Smooth muscle cell (in vitro differentiated cells): ENCODE measurements around the gene PIGR. TPM values are rescaled to one million over a fixed set of nuclear protein-coding genes. Genes with fewer than 3 reads are reported as not detected.
A peak's percentile ranks its signal among the peaks of the same experiment; 100 is the strongest.

Experiments used
- DNase-seq: peaks from one replicate; lab custom pipeline; 2025; ENCODE audit not compliant: unreplicated experiment; lab: John Stamatoyannopoulos, UW
- H2AFZ ChIP-seq: fragments of 200-600 bp; sonication (generic); 2 replicates; pipeline ENCODE4 v1.6.0; 2016; ENCODE audit warnings: antibody characterized with exemption, low read depth, mild to moderate bottlenecking
- H3F3A ChIP-seq: fragments of 200-600 bp; sonication (generic); 2 replicates; pipeline ENCODE4 v1.6.0; 2017; ENCODE audit warnings: antibody characterized with exemption, low read depth
- H3K27ac ChIP-seq: fragments of 200-600 bp; sonication (generic); 2 replicates; pipeline ENCODE4 v1.5.1; 2016; ENCODE audit warnings: low read depth, mild to moderate bottlenecking
- H3K27me3 ChIP-seq: fragments of 200-600 bp; sonication (generic); 2 replicates; pipeline ENCODE4 v1.6.1; 2016; ENCODE audit warnings: low read depth, mild to moderate bottlenecking
- H3K36me3 ChIP-seq: fragments of 200-600 bp; sonication (generic); 2 replicates; pipeline ENCODE4 v1.5.1; 2016; ENCODE audit warnings: low read depth
- H3K4me1 ChIP-seq: fragments of 200-600 bp; sonication (generic); 2 replicates; pipeline ENCODE4 v1.5.1; 2016; ENCODE audit warnings: low read depth
- H3K4me2 ChIP-seq: fragments of 200-600 bp; sonication (generic); 2 replicates; pipeline ENCODE4 v1.6.0; 2016; ENCODE audit warnings: mild to moderate bottlenecking
- H3K4me3 ChIP-seq: fragments of 200-600 bp; sonication (generic); 2 replicates; pipeline ENCODE4 v1.5.1; 2016; ENCODE audit warnings: mild to moderate bottlenecking
- H3K79me2 ChIP-seq: fragments of 200-600 bp; sonication (generic); 2 replicates; pipeline ENCODE4 v1.6.0; 2016; ENCODE audit warnings: low read depth, mild to moderate bottlenecking
- H3K9ac ChIP-seq: fragments of 200-600 bp; sonication (generic); 2 replicates; pipeline ENCODE4 v1.6.0; 2016; ENCODE audit warnings: low read depth
- H3K9me3 ChIP-seq: fragments of 200-600 bp; sonication (generic); replicated peaks from 2 replicates; pipeline ENCODE4 v1.5.1; 2016; ENCODE audit warnings: low read depth
- H4K20me1 ChIP-seq: fragments of 200-600 bp; sonication (generic); 2 replicates; pipeline ENCODE4 v1.6.0; 2016; ENCODE audit warnings: low read depth
- WGBS: methylation state at CpG from one replicate; pipeline ENCODE4 v1.1.7; 2016; ENCODE audit warnings: low lambda C conversion rate; 5-methylcytosine and 5-hydroxymethylcytosine counted together
- polyA plus RNA-seq: library from polyadenylated mRNA; unstranded; fragments of >200 nt; fragmentation: Nextera tagmentation; extraction: Ambion mirVana; gene quantifications from 2 replicates; pipeline ENCODE4 v1.2.1, GENCODE V29; 2016
- total RNA-seq: library from RNA; depleted of rRNA; stranded (reverse); fragments of >200 nt; gene quantifications from 2 replicates; pipeline ENCODE4 v1.2.3, GENCODE V29; 2014
- TF ChIP-seq, protein P1 (sequence below): fragments of 200-600 bp; sonication (generic); IDR thresholded peaks from 2 replicates; pipeline ENCODE4 v1.5.1; 2017; ENCODE audit warnings: borderline replicate concordance, mild to moderate bottlenecking, antibody characterized with exemption; ENCODE audit not compliant: insufficient read depth, poor library complexity, severe bottlenecking

PIGR gene
- total and polyA plus RNA-seq, 2 experiments from 2014 or later: not detected

DNA sequence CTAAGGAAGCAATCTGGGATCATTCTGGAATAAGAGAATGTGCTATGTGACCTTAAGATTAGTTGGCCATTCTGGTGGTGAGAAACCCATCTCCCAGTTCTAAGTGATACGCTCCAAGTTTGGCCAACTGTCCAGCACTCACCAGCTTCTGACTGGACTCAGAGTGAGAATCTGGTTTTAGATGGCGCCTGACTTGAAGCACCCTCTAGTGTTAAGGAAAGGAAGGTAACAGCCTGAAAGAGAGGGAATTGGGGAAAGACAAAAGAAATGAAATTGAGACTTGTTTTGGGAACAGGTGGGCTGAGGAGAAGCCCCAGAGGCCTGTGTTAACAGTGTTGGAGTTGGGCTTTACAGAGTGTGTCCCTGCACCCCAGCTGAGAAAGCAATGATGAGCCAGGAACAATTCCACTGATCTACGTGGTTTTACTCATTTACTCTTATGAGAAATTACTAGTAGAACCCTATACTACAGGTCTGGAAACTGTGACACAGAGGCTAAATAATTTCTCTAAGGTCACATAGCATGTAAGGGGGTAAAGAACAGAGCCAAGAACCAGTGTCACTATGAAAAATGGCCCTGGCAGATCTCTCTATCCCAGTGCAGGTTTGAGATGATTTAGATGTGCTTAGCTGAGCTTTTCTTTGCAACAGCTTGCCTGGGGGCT is 33.2 kb upstream of the PIGR start:
- DNase-seq: no peak
- Histone ChIP-seq H3K79me2 (no peaks in the 10 kb centered on the region), H3K9ac (no peak overlapping the region), H2AFZ (no peak overlapping the region), H3K27ac (no peak overlapping the region), H3K27me3 (peaks cover 22% of the 10 kb centered on the region), H3K4me2 (no peak overlapping the region), H3K9me3 (no peaks in the 10 kb centered on the region), H3K4me1 (no peaks in the 10 kb centered on the region), H3K36me3 (no peaks in the 10 kb centered on the region), H3K4me3 (no peak overlapping the region), H3F3A (no peaks in the 10 kb centered on the region), H4K20me1 (no peaks in the 10 kb centered on the region)
- TF ChIP-seq, protein P1, sequence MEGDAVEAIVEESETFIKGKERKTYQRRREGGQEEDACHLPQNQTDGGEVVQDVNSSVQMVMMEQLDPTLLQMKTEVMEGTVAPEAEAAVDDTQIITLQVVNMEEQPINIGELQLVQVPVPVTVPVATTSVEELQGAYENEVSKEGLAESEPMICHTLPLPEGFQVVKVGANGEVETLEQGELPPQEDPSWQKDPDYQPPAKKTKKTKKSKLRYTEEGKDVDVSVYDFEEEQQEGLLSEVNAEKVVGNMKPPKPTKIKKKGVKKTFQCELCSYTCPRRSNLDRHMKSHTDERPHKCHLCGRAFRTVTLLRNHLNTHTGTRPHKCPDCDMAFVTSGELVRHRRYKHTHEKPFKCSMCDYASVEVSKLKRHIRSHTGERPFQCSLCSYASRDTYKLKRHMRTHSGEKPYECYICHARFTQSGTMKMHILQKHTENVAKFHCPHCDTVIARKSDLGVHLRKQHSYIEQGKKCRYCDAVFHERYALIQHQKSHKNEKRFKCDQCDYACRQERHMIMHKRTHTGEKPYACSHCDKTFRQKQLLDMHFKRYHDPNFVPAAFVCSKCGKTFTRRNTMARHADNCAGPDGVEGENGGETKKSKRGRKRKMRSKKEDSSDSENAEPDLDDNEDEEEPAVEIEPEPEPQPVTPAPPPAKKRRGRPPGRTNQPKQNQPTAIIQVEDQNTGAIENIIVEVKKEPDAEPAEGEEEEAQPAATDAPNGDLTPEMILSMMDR: peak; percentile 48
- 73% methylated on average over 3 of the region's 3 CpGs for WGBS

DNA sequence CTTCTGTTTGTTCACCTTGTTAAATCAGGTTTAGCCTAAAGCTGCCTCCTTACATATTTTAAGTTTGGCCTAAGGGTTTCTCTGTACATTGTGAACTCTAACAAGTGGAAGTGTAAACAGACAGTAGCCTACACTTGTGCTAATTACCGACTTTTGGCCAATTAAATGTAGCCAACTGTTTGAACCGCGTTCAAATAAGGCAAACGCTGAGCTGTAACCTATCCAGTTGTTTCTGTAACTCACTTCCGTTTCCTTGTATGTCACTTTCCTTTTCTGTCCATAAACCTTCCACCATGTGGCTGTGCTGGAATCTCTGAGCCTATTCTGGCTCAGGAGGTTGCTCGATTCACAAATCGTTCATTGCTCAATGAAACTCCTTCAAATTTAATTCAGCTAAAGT is 32.0 kb upstream of the PIGR start:
- Histone ChIP-seq H3K27ac (no peak overlapping the region), H3K36me3 (no peaks in the 10 kb centered on the region), H3F3A (no peaks in the 10 kb centered on the region), H3K9me3 (no peaks in the 10 kb centered on the region), H3K4me1 (no peaks in the 10 kb centered on the region), H3K4me3 (no peak overlapping the region), H3K9ac (no peak overlapping the region), H3K27me3 (peaks cover 25% of the 10 kb centered on the region), H3K4me2 (no peak overlapping the region), H2AFZ (no peak overlapping the region), H3K79me2 (no peaks in the 10 kb centered on the region), H4K20me1 (no peaks in the 10 kb centered on the region)
- TF ChIP-seq, protein P1: no peak
- DNase-seq: no peak
- 90% methylated on average over 7 of the region's 7 CpGs for WGBS

DNA sequence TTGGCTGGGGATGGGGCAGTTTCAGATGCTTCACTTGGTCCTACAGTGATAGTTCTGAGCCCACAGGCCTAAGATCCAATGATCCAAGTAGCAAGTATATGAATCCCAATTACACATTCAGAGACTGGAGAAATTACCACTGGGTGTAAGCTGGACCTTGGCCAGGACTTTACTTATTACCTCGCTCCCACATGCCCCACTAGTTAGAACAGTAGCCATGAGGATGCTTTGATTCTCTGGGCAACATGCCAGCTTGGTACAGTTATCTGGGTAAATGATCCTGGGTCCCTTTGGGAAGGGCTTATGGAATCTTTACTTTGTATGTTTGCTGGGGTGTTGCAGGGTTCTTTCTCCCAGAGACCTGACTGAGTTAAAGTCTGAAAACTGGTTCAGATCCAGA is 29.0 kb upstream of the PIGR start:
- H3K27me3 ChIP-seq: peaks cover 53% of the 10 kb centered on the region
- H3K36me3 ChIP-seq: no peaks in the 10 kb centered on the region
- no peak for DNase-seq
- H3K27ac ChIP-seq: no peak overlapping the region
- H3K9me3 ChIP-seq: no peaks in the 10 kb centered on the region
- TF ChIP-seq, protein P1: no peak
- H3K9ac ChIP-seq: no peak overlapping the region
- H3K4me3 ChIP-seq: no peak overlapping the region
- H3K4me1 ChIP-seq: no peaks in the 10 kb centered on the region
- H3F3A ChIP-seq: no peaks in the 10 kb centered on the region
- H2AFZ ChIP-seq: no peak overlapping the region
- no peaks in the 10 kb centered on the region for H3K79me2 ChIP-seq
- 79% methylated on average over 1 of the region's 1 CpG for WGBS
- no peaks in the 10 kb centered on the region for H4K20me1 ChIP-seq
- no peak overlapping the region for H3K4me2 ChIP-seq

DNA sequence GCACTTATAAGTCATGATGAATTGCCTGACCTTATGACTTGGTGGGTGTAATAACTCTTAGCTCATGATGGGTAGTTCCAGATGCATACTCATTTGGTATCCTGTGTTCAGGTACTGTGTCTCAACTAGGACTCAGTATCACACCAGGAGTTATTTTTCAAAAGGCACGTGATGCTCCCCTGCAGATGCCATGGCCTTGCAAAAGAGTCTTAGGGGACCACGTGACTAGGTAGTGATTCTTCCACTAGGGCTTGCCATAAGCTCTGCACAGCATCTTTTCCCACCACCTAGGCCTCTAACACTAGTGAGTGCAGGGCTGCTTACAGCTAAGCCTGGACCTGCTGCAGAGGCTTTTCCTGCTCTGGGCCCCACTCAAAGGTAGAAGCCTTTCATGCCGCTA is 27.9 kb upstream of the PIGR start:
- Histone ChIP-seq H3K9me3 (no peaks in the 10 kb centered on the region), H4K20me1 (no peaks in the 10 kb centered on the region), H2AFZ (no peak overlapping the region), H3K4me1 (no peaks in the 10 kb centered on the region), H3K4me3 (no peak overlapping the region), H3K36me3 (no peaks in the 10 kb centered on the region), H3K79me2 (no peaks in the 10 kb centered on the region), H3K4me2 (no peak overlapping the region), H3K9ac (no peak overlapping the region), H3K27ac (no peak overlapping the region), H3F3A (no peaks in the 10 kb centered on the region), H3K27me3 (peaks cover 65% of the 10 kb centered on the region)
- DNase-seq: no peak
- 89% methylated on average over 3 of the region's 3 CpGs for WGBS
- TF ChIP-seq, protein P1: no peak
